Tibial artery (tissue), 4 donors: ENCODE data around the gene TYSND1.

Experiments used
- DNase-seq, 2 donors: peaks; one replicate each; pipeline ENCODE4 v3.0.0-alpha.2; 2019
- H3K27ac ChIP-seq, 2 donors: fragments of 200-600 bp; sonication (generic) in 1 of 2; 1 replicate in 1 of 2; 2 replicates in 1 of 2; pipeline ENCODE4 v1.5.1; 2018 to 2019; ENCODE audit warnings: mild to moderate bottlenecking in 1 of 2
- H3K27me3 ChIP-seq, 2 donors: fragments of 200-600 bp; sonication (generic) in 1 of 2; one replicate each; pipeline versions ENCODE4 v1.5.1 to v1.6.0; 2016 to 2019
- H3K36me3 ChIP-seq, 3 donors: fragments of 200-600 bp; sonication (generic) in 2 of 3; one replicate each; pipeline ENCODE4 v1.5.1; 2016 to 2019; ENCODE audit warnings: mild to moderate bottlenecking in 2 of 3
- H3K4me1 ChIP-seq, 4 donors: fragments of 200-600 bp; sonication (generic) in 2 of 4; 1 replicate in 3 of 4; 2 replicates in 1 of 4; pipeline ENCODE4 v1.5.1; 2016 to 2019
- H3K4me3 ChIP-seq, 2 donors: fragments of 200-600 bp; sonication (generic) in 1 of 2; 1 replicate in 1 of 2; 2 replicates in 1 of 2; pipeline ENCODE4 v1.5.1; 2018 to 2019; ENCODE audit warnings: mild to moderate bottlenecking in 2 of 2
- H3K9me3 ChIP-seq, 3 donors: fragments of 200-600 bp; sonication (generic) in 1 of 3; one replicate each; pipeline ENCODE4 v1.5.1; 2016 to 2019
- CTCF ChIP-seq, 2 experiments: fragments of 200-600 bp in 1 of 2; fragments of 450-650 bp in 1 of 2; IDR thresholded peaks; one replicate each; pipeline ENCODE4 v1.5.1; 2017 to 2019; ENCODE audit warnings: antibody characterized with exemption in 2 of 2, mild to moderate bottlenecking in 1 of 2, moderate library complexity in 1 of 2
- intact Hi-C: fragments of 100-400 bp; cut with DNase I; formaldehyde crosslinking; loops from one replicate; pipeline ENCODE4 v1.15.0; 2023; ENCODE audit warnings: low total_unique reads

Gene TYSND1

GRCh38 chr10:70122742-70123141, 23.8 kb downstream of the TYSND1 start:
- intact Hi-C loops, result no loop called here
- Histone ChIP-seq H3K36me3 (peaks cover 19 to 61% (median 47%) of the 10 kb centered on the region in 3 donors), H3K9me3 (no peaks in the 10 kb centered on the region), H3K4me1 (no peaks in the 10 kb centered on the region), H3K27ac (no peak overlapping the region), H3K27me3 (no peaks in the 10 kb centered on the region), H3K4me3 (no peak overlapping the region)
- no peak for TF ChIP-seq CTCF (IDR thresholded peaks at IDR 0.05)
- no peak for DNase-seq

GRCh38 chr10:70121281-70121949, 25.1 kb downstream of the TYSND1 start:
- intact Hi-C loops, result loop anchor here (1.0 kb wide), 1 partner anchor 19 kb away; no protein-coding TSS in a partner anchor
- DNase-seq, result no peak
- H3K36me3 ChIP-seq, result peaks cover 19 to 67% (median 52%) of the 10 kb centered on the region in 3 donors
- TF ChIP-seq CTCF (IDR thresholded peaks at IDR 0.05), result no peak
- H3K4me3 ChIP-seq, result no peak overlapping the region
- H3K27me3 ChIP-seq, result no peaks in the 10 kb centered on the region
- H3K9me3 ChIP-seq, result no peaks in the 10 kb centered on the region
- no peak overlapping the region for H3K27ac ChIP-seq
- H3K4me1 ChIP-seq, result no peaks in the 10 kb centered on the region

GRCh38 chr10:70120417-70120816, 26.1 kb downstream of the TYSND1 start:
- no peaks in the 10 kb centered on the region for H3K9me3 ChIP-seq
- H3K4me1 ChIP-seq, result no peaks in the 10 kb centered on the region
- DNase-seq, result no peak
- peaks cover 19 to 72% (median 54%) of the 10 kb centered on the region in 3 donors for H3K36me3 ChIP-seq
- H3K27me3 ChIP-seq, result no peaks in the 10 kb centered on the region
- intact Hi-C loops, result no loop called here
- H3K27ac ChIP-seq, result no peak overlapping the region
- no peak overlapping the region for H3K4me3 ChIP-seq
- TF ChIP-seq CTCF (IDR thresholded peaks at IDR 0.05), result no peak

GRCh38 chr10:70119623-70120022, 26.9 kb downstream of the TYSND1 start:
- TF ChIP-seq CTCF (IDR thresholded peaks at IDR 0.05), result no peak
- no peaks in the 10 kb centered on the region for H3K4me1 ChIP-seq
- DNase-seq, result no peak
- intact Hi-C loops, result no loop called here
- H3K27me3 ChIP-seq, result no peaks in the 10 kb centered on the region
- peaks cover 26 to 78% (median 62%) of the 10 kb centered on the region in 3 donors for H3K36me3 ChIP-seq
- H3K4me3 ChIP-seq, result no peak overlapping the region
- H3K9me3 ChIP-seq, result no peaks in the 10 kb centered on the region
- H3K27ac ChIP-seq, result no peak overlapping the region

- no peaks in the 10 kb centered on the region for H3K9me3 ChIP-seq
- no peak overlapping the region for H3K4me3 ChIP-seq
- H3K4me1 ChIP-seq, result no peaks in the 10 kb centered on the region
- peaks cover 30 to 83% (median 66%) of the 10 kb centered on the region in 3 donors for H3K36me3 ChIP-seq
- H3K27ac ChIP-seq, result no peak overlapping the region
- TF ChIP-seq CTCF (IDR thresholded peaks at IDR 0.05), result no peak
- no peaks in the 10 kb centered on the region for H3K27me3 ChIP-seq
- intact Hi-C loops, result no loop called here
- DNase-seq, result no peak
These were observed 27.3 kb downstream of the TYSND1 start for GRCh38 chr10:70119197-70119596.
